H1 (cell line): ENCODE data around the gene ROR1. TPM values are rescaled to one million over a fixed set of nuclear protein-coding genes. Genes with fewer than 3 reads are reported as not detected.

Experiments used
- BCL11A ChIP-seq, 2 experiments: IDR thresholded peaks; one replicate each; pipeline ENCODE4 v1.6.1; 2011; ENCODE audit warnings: low read depth in 2 of 2, low read length in 2 of 2, mild to moderate bottlenecking in 2 of 2
- POLR2A ChIP-seq, 2 experiments: IDR thresholded peaks; 1 replicate in 1 of 2; 2 replicates in 1 of 2; pipeline ENCODE4 v1.6.1; 2011; ENCODE audit warnings: low read depth in 2 of 2, low read length in 2 of 2, mild to moderate bottlenecking in 2 of 2; ENCODE audit errors: control extremely low read depth in 1 of 2
- SAP30 ChIP-seq: fragments of 300-600 bp; sonication (generic); IDR thresholded peaks from 2 replicates; pipeline ENCODE4 v1.7.1; 2012; ENCODE audit warnings: low read length, moderate library complexity, mild to moderate bottlenecking, inconsistent platforms; ENCODE audit not compliant: insufficient read depth, insufficient replicate concordance
- polyA plus RNA-seq, 7 experiments: library from polyadenylated mRNA; depleted of rRNA in 3 of 7; stranded (reverse) in 5 of 7; unstranded in 2 of 7; fragments of >200 nt in 5 of 7; fragments of 200-250 nt in 2 of 7; gene quantifications; 1 replicate in 5 of 7; 2 replicates in 1 of 7; 4 replicates in 1 of 7; pipeline versions ENCODE4 v1.2.1 to v1.2.3, GENCODE V29; 2011 to 2013; ENCODE audit warnings: missing spikeins in 2 of 7, mixed read lengths in 2 of 7
- total RNA-seq: library from RNA; stranded (reverse); fragmentation: NEBNext Ultra II Directional; extraction: Animal tissue kit (Norgen Biotek cat#: 25700); gene quantifications from 2 replicates; pipeline ENCODE4 v1.2.1, GENCODE V29; 2021
- TF ChIP-seq, protein P1 (sequence below): IDR thresholded peaks from 2 replicates; pipeline ENCODE4 v1.6.1; 2012; ENCODE audit warnings: low read length, inconsistent platforms

ROR1 gene
- total and polyA plus RNA-seq, 2 of the 8 experiments (the other 6 are each of a cell fraction or from before 2014, with no cell fraction given) = 33.6 to 73.6 TPM

DNA sequence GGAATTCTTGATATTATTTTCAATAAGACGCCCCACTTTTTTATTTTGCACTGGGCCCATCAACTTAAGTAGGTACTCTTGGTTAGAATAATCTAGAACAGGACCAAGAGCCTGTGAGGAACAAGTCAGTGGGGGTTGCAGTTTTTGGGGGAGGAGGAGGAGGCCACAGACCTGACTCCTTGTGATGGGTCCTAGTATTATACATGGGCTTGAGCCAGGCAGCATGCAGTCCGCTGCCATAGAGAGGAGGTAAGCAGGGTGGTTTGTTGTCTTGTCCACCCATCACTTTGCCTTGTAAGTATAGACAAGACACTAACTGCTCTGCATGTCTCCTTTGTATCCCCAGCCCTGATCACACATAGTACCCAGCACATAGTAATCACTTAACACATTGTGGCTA lies 24.5 kb downstream of the ROR1 start (continued):
- TF ChIP-seq, protein P1, sequence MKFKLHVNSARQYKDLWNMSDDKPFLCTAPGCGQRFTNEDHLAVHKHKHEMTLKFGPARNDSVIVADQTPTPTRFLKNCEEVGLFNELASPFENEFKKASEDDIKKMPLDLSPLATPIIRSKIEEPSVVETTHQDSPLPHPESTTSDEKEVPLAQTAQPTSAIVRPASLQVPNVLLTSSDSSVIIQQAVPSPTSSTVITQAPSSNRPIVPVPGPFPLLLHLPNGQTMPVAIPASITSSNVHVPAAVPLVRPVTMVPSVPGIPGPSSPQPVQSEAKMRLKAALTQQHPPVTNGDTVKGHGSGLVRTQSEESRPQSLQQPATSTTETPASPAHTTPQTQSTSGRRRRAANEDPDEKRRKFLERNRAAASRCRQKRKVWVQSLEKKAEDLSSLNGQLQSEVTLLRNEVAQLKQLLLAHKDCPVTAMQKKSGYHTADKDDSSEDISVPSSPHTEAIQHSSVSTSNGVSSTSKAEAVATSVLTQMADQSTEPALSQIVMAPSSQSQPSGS = no peak
- no peak for TF ChIP-seq BCL11A (IDR thresholded peaks at IDR 0.05; ENCODE audit: low read depth in 2 of 2, low read length in 2 of 2)
- TF ChIP-seq SAP30 = no peak
- no peak; a peak in 1 of 3 replicates for TF ChIP-seq POLR2A (IDR thresholded peaks at IDR 0.05; ENCODE audit: control extremely low read depth in 1 of 2, low read depth in 2 of 2, low read length in 2 of 2)
- TF ChIP-seq, all 59 proteins: peak for 0
